Bronchial epithelial cell (primary cell): ENCODE data around the gene PPARGC1A. TPM values are rescaled to one million over a fixed set of nuclear protein-coding genes. Genes with fewer than 3 reads are reported as not detected.

Experiments used
- DNase-seq: peaks from one replicate; pipeline ENCODE4 v3.0.0-alpha.2; 2010; ENCODE audit warnings: low read depth
- FAIRE-seq: peaks from 2 replicates; lab custom pipeline; 2011; peaks lifted over from hg19 to GRCh38; lab: Jason Lieb, UNC
- H3K27me3 ChIP-seq: 2 replicates; pipeline ENCODE4 v1.5.1; 2011; ENCODE audit warnings: low read length; ENCODE audit not compliant: control insufficient read depth, insufficient read depth
- H3K36me3 ChIP-seq: 2 replicates; pipeline ENCODE4 v1.5.1; 2011; ENCODE audit warnings: low read length; ENCODE audit not compliant: control insufficient read depth, insufficient read depth
- H3K4me3 ChIP-seq: 2 replicates; pipeline ENCODE4 v1.5.1; 2011; ENCODE audit warnings: mild to moderate bottlenecking, low read depth, low read length, control low read depth
- total RNA-seq: library from RNA; depleted of rRNA; stranded (reverse); fragments of >200 nt; gene quantifications from 2 replicates; pipeline ENCODE4 v1.2.1, GENCODE V29; 2014
- TF ChIP-seq, protein P1 (sequence below): IDR thresholded peaks from 2 replicates; pipeline ENCODE4 v1.5.1; 2011; ENCODE audit warnings: mild to moderate bottlenecking, moderate library complexity, low read length, control low read depth, inconsistent platforms; ENCODE audit not compliant: insufficient read depth, severe bottlenecking

The PPARGC1A gene
- total RNA-seq, 1 donor from 2014 or later, result 1.6 TPM

DNA sequence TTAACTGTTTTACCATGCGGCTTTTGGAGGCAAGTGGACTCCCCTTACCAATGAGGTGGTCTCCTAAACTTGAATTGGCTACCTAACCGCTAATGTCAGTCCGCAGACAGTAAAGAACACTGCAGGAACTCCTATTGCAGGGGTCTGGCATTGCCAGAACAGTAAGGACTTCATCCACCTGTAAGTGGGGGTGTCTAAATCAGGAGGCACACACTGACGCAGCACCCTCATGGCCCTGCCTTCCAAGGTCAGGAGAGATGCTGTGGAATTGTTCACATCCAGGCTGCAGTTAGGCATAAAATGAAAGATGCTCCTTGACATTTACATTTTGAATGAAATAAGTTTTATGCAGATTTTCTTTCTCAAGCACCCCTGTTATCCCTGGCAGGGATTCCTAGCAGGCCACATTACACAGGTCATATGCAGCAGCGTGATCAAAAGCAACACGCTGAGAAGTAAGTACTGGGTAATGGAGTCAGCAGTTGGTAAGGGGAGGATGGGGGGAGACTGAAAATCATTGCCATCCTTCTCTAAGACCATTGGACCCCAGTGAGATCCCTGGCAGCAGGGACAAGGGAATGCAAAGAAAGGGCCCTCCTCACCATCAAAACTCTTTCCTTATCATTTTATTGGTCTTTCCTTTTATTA, 3.8 kb downstream of the PPARGC1A start:
- no peak overlapping the region for H3K4me3 ChIP-seq
- no peaks in the 10 kb centered on the region for H3K27me3 ChIP-seq
- no peaks in the 10 kb centered on the region for H3K36me3 ChIP-seq
- DNase-seq (no peak), FAIRE-seq (no peak)
- TF ChIP-seq, protein P1, sequence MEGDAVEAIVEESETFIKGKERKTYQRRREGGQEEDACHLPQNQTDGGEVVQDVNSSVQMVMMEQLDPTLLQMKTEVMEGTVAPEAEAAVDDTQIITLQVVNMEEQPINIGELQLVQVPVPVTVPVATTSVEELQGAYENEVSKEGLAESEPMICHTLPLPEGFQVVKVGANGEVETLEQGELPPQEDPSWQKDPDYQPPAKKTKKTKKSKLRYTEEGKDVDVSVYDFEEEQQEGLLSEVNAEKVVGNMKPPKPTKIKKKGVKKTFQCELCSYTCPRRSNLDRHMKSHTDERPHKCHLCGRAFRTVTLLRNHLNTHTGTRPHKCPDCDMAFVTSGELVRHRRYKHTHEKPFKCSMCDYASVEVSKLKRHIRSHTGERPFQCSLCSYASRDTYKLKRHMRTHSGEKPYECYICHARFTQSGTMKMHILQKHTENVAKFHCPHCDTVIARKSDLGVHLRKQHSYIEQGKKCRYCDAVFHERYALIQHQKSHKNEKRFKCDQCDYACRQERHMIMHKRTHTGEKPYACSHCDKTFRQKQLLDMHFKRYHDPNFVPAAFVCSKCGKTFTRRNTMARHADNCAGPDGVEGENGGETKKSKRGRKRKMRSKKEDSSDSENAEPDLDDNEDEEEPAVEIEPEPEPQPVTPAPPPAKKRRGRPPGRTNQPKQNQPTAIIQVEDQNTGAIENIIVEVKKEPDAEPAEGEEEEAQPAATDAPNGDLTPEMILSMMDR, result no peak

DNA sequence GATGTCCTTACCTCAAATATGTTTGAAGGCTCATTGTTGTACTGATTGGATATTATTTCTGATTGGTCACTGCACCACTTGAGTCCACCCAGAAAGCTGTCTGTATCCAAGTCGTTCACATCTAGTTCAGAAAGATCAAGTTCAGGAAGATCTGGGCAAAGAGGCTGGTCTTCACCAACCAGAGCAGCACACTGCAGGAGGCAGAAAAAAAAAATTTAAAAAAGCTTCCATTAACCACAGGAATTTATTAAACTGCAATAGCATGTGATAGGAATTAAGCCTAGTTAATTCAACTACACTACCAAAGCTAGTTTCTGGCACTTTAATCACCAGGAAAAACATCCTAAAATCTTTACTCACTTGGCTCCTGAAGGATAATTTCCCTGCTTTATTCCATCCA, 5.1 kb downstream of the PPARGC1A start:
- no peaks in the 10 kb centered on the region for H3K27me3 ChIP-seq
- FAIRE-seq (no peak), DNase-seq (peak; percentile 21)
- H3K4me3 ChIP-seq, result no peak overlapping the region
- no peaks in the 10 kb centered on the region for H3K36me3 ChIP-seq
- TF ChIP-seq, protein P1, result no peak

DNA sequence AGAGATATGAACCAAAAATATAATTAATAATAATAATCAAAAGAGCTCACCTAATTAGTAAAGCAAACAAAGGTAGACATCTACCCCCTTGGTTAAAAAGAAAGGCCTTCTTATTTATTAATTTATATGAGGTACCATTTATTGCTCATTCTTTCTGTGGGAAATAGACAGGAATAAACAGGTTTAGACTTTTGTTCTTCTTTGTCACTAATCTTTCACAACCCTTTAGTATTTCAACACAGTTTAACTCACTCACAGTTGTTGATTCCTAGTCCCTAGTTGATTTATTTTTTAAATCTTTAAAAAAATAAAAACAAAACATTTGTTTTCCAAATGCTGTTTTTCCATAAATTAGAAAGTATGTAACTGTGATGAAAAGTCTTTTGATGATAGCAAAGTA, 5.6 kb downstream of the PPARGC1A start:
- H3K36me3 ChIP-seq, result no peaks in the 10 kb centered on the region
- FAIRE-seq (no peak), DNase-seq (peak; percentile 86)
- TF ChIP-seq, protein P1, result no peak
- H3K27me3 ChIP-seq, result no peaks in the 10 kb centered on the region
- no peak overlapping the region for H3K4me3 ChIP-seq

DNA sequence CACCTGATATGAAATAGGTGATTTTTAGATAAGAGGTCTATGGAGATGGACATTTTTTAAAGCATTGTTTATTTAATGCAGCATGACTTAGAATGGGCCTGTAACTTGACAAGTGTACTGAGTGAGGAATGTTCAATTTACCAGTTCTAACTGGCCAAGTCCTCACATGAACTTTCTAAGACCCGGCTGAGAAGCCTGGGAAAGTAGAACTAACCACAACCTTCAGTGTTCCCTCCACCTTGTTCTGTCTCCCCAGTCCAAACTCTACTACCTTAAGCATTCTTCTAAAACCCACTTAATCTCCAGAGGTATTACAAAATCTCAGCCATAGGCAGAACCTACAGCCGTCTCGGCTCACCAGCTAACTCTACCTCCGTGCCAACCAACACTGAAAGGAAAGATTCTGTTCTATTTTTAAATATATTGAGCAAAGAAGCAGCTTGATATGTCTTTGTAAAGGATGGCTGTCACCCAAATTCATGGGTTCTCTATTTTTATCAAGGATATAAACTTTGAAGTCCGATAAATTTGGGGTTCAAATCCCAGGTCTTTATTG, 6.8 kb downstream of the PPARGC1A start:
- no peaks in the 10 kb centered on the region for H3K27me3 ChIP-seq
- H3K36me3 ChIP-seq, result no peaks in the 10 kb centered on the region
- FAIRE-seq, result no peak
- H3K4me3 ChIP-seq, result no peak overlapping the region
- TF ChIP-seq, protein P1, result no peak
- peak; percentile 74 for DNase-seq

DNA sequence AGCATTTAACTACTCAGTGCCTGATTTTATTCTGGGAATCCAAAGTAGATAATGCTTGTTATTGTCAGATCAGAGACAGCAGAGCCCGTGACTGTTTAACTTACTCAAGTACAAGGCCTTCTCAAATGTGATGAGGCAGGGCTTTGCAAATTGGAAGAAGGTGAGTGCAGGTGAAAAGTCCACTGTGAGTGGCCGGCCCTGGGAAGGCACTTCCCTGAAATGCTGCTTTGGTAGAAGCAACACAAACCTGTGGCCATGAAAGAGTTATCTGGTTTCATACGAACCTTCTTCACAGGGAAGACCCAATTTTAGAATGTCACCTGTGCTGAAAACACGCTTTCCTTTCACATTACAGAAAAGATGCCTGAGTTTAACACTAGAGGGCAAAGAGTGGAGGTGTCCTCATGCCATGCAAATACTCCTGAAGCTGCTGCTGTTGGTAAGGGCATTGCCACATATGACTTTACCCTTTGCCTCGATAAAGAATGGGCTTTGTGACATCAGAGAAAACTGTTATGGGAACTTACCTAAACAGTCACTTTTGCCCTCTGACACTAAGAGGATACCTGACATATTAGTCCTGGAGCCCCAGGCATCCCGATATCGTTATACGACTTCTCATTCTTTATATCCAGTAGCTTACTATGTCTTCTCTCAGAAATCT, 8.0 kb downstream of the PPARGC1A start:
- DNase-seq, result no peak
- H3K27me3 ChIP-seq, result no peaks in the 10 kb centered on the region
- no peaks in the 10 kb centered on the region for H3K36me3 ChIP-seq
- TF ChIP-seq, protein P1, result peak; percentile 18
- no peak overlapping the region for H3K4me3 ChIP-seq
- FAIRE-seq, result no peak
